SH-SY5Y (cell line): ENCODE results near the gene DAG1.

ENCODE experiments used
- GATA2 ChIP-seq: IDR thresholded peaks from 2 replicates; pipeline ENCODE4 v1.6.1; 2011; ENCODE audit warnings: mild to moderate bottlenecking, low read depth, low read length
- GATA3 ChIP-seq: IDR thresholded peaks from 2 replicates; pipeline ENCODE4 v1.6.1; 2011; ENCODE audit warnings: low read depth, mild to moderate bottlenecking, low read length, moderate library complexity

Gene DAG1

DNA sequence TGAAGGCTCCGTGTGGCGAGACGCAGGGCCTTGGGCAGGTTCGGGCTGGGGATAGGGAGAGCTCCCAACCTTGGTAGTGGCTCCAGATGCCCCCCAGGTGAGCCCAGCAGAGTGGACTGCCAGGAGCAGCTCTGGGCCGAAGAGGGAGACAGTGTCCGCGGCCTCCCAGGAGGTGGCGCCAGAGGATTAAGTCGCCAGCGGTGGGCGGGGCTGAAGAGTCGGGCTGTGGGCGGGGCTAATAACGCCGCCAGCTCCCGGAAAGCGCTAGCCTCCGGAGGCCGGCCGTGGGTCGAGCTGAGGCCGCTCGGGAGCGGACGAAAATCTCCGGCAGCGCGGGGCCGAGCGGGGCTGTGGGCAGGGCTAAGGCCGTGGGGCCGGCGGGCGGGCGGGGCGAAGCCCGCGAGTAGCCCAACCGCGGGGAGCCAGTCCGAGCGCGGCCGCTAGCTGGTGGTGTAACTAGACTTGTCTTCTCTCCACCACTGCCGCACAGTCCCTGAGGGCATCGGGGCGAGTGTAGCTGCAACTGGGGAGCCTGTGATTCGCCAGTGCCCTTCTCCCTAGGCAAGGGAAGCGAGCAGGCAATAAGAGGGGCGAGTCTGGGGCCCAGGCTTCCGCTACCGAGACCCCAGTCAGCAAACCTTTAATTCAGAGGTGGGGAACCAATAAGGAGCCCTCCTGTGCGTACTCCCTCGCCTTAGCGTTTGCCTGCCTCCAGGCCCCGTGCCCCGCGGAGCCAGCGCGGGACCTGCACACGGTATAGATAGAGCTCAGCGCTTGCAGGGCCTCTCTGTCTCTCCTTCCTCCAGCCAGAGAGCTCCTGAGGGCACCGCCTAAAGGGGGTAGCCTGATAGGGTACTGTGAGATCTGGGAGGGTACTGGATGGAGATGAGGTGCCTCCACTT lies 69.8 kb downstream of the DAG1 start:
- no peak for TF ChIP-seq GATA2
- TF ChIP-seq GATA3 = no peak

DNA sequence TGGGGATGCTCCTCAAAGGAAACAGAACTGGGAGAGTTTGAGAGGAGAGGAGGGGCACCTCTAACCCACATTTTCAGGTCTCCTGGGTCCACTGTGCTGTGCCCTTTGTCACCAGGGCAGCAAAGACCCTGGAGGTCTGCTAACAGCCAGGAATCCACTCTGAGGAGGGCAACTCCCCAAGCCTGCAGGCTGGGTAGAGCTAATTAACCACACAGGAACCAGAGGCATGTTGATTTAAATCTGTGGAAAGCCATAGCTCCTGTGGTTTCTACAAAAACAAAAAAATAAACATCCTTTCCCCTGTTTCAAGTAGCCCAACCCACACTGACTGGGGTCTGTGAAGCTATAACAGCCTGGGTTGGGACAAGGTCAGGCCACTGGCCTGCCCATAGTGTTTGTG lies 82.0 kb downstream of the DAG1 start:
- TF ChIP-seq GATA2 (no peak), GATA3 (no peak)

DNA sequence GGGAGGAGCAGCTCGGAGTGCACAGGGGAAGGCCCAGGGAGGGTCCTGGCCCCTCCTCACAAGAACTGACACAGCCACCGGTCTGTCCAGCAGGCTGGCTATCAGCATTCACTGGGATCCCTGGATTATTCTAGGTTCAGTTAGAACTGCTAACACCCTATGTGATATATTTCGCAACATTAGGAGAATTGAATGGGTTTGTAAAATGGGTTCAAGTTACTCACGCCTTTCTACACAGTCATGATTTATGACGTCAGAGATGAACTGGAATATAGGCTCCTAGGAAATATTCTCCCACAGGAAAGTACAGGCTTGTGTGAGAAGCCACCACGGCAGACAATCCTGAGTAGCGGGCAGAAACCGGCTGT lies 83.2 kb downstream of the DAG1 start:
- TF ChIP-seq GATA3 (no peak), GATA2 (no peak)

GRCh38 chr3:49553692-49554632 lies 83.9 kb downstream of the DAG1 start, which contains the start of gene BSN:
TSS of gene BSN (plus strand) at chr3:49554477. CDS start at chr3:49554603, 126 bp downstream.
- TF ChIP-seq GATA2 = no peak
- TF ChIP-seq GATA3 = no peak

GRCh38 chr3:49554633-49555265 lies 84.7 kb downstream of the DAG1 start:
- TF ChIP-seq GATA3 = no peak
- TF ChIP-seq GATA2 = no peak

GRCh38 chr3:49556500-49557275 lies 86.6 kb downstream of the DAG1 start:
- TF ChIP-seq GATA2 (no peak), GATA3 (no peak)

- TF ChIP-seq GATA3 (no peak), GATA2 (no peak)
These were observed 93.0 kb downstream of the DAG1 start for GRCh38 chr3:49563040-49563578.

GRCh38 chr3:49563766-49564165 lies 93.7 kb downstream of the DAG1 start:
- TF ChIP-seq GATA3 = no peak
- TF ChIP-seq GATA2 = no peak

GRCh38 chr3:49566312-49566711 lies 96.2 kb downstream of the DAG1 start:
- TF ChIP-seq GATA2 (no peak), GATA3 (no peak)

- no peak for TF ChIP-seq GATA3
- no peak for TF ChIP-seq GATA2
These were observed 97.3 kb downstream of the DAG1 start for GRCh38 chr3:49567406-49567805.

DNA sequence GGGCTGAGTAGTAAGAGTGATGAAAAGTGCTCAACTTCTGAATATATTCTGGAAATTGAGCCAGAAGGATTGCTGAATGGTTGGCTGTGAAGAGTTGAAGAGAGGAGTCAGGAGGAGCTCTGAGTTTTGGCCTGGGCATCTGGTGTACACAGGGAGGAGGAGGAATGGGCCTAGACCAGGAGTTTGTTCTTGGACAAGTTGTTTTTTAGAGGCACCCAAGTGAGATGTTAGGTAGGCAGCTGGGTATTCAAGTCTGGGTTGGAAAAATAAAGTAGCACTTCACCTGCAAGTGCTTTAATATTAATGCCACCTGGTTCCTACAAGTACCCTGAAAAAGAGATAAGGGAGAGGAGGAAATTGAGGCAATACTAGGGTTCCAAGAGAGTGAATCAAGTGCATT lies 98.9 kb downstream of the DAG1 start:
- TF ChIP-seq GATA3 = no peak
- no peak for TF ChIP-seq GATA2

DNA sequence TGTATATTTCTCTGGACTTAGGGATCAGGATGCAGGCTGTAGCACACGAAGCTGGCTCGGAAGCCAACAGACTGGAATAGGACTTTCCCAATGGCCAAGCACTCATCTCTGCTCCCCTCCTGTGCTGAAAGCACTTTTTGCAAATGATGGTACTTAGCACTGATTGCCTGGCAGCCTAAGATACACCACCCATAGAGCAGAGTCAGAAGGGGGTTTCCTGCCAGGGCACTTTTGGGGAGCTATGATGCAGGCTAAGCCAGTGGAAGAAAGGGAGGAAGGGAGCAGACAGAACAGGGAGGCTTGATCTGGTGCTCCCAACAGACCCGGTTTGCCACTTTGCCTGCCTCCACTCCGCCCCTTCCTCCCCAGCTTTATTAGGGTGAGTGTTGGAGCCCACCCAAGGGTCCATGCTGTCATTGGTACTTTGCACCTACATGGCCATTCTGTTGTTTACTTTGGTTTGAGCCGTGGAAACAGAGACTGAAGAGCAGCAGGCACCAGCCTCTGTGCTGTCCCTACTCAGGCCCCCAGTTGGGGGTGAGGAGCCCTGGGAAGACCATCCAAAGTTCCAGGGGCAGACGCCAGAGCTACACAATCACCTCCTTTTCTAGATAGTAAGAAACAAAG lies 100.1 kb downstream of the DAG1 start:
- no peak for TF ChIP-seq GATA2
- no peak for TF ChIP-seq GATA3

DNA sequence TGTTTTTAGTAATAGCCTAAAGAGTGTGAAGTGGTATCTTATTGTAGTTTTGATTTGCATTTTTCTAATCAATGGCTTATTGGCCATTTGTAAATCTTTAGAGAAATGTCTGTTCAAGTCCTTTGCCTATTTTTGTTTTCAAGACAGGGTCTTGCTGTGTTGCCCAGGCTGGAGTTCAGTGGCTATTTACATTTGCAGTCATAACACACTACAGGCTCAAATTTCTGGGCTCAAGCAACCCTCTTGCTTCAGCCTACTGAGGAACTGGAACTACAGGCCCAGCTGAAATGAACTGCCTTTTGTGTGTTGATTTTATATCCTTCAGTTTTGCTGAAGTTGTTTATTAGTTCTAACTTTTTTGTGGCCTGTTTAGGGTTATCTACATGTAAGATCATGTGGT lies 112.1 kb downstream of the DAG1 start:
- no peak for TF ChIP-seq GATA3
- TF ChIP-seq GATA2 = no peak
